ENCODE measurements around the gene PITPNM3.

The PITPNM3 gene

GRCh38 chr17:6526362-6527152, 29.8 kb downstream of the PITPNM3 start:
- no peak for TF ChIP-seq CTCF (conservative IDR thresholded peaks at IDR 0.05; ENCODE audit: low read length)
- H3K4me3 ChIP-seq (ENCODE audit: low read length), result no peak overlapping the region
- DNase-seq (ENCODE audit: low read depth), result no peak

GRCh38 chr17:6525731-6526130, 30.6 kb downstream of the PITPNM3 start:
- no peak for DNase-seq (ENCODE audit: low read depth)
- H3K4me3 ChIP-seq (ENCODE audit: low read length), result no peak overlapping the region
- no peak for TF ChIP-seq CTCF (conservative IDR thresholded peaks at IDR 0.05; ENCODE audit: low read length)

GRCh38 chr17:6525141-6525540, 31.2 kb downstream of the PITPNM3 start:
- DNase-seq (ENCODE audit: low read depth), result no peak
- no peak overlapping the region for H3K4me3 ChIP-seq (ENCODE audit: low read length)
- TF ChIP-seq CTCF (conservative IDR thresholded peaks at IDR 0.05; ENCODE audit: low read length), result no peak

GRCh38 chr17:6524520-6524919, 31.8 kb downstream of the PITPNM3 start:
- no peak for TF ChIP-seq CTCF (conservative IDR thresholded peaks at IDR 0.05; ENCODE audit: low read length)
- H3K4me3 ChIP-seq (ENCODE audit: low read length), result no peak overlapping the region
- DNase-seq (ENCODE audit: low read depth), result no peak

- no peak overlapping the region for H3K4me3 ChIP-seq (ENCODE audit: low read length)
- no peak for TF ChIP-seq CTCF (conservative IDR thresholded peaks at IDR 0.05; ENCODE audit: low read length)
- DNase-seq (ENCODE audit: low read depth), result no peak
Measured at GRCh38 chr17:6523809-6524355, 32.5 kb downstream of the PITPNM3 start.

GRCh38 chr17:6523330-6523729, 33.0 kb downstream of the PITPNM3 start:
- TF ChIP-seq CTCF (conservative IDR thresholded peaks at IDR 0.05; ENCODE audit: low read length), result no peak

GRCh38 chr17:6521586-6521985, 34.8 kb downstream of the PITPNM3 start:
- DNase-seq (ENCODE audit: low read depth), result no peak
- no peak for TF ChIP-seq CTCF (conservative IDR thresholded peaks at IDR 0.05; ENCODE audit: low read length)
- H3K4me3 ChIP-seq (ENCODE audit: low read length), result no peak overlapping the region

More at GRCh38 chr17:6523330-6523729, 33.0 kb downstream of the PITPNM3 start:
- H3K4me3 ChIP-seq (ENCODE audit: low read length), result no peak overlapping the region
- no peak for DNase-seq (ENCODE audit: low read depth)
